OCI-LY3 (cell line): ENCODE results near the gene ADCY5.

Source experiments
- H2AFZ ChIP-seq: fragments of 200-600, 300-600 bp; shearing (Covaris generic); 2 replicates; pipeline ENCODE4 v1.6.0; 2014; ENCODE audit warnings: antibody characterized with exemption, low read depth, low read length
- H3K27ac ChIP-seq: fragments of 200-600, 300-600 bp; sonication (generic); 2 replicates; pipeline ENCODE4 v1.5.1; 2014; ENCODE audit warnings: mild to moderate bottlenecking, low read length, moderate library complexity, mixed read lengths
- H3K27me3 ChIP-seq: fragments of 200-600, 300-600 bp; sonication (generic); 2 replicates; pipeline ENCODE4 v1.6.1; 2014; ENCODE audit warnings: low read depth, low read length, mixed read lengths
- H3K36me3 ChIP-seq: fragments of 200-600, 300-600 bp; sonication (generic); replicated peaks from 2 replicates; pipeline ENCODE3; 2014; ENCODE audit warnings: low read depth, low read length, mixed read lengths
- H3K4me1 ChIP-seq: fragments of 300-600, 200-600 bp; sonication (generic); 2 replicates; pipeline ENCODE4 v1.6.1; 2014; ENCODE audit warnings: low read length, mixed read lengths
- H3K4me2 ChIP-seq: fragments of 200-600, 300-600 bp; sonication (generic); 2 replicates; pipeline ENCODE4 v1.6.1; 2014; ENCODE audit warnings: low read length, mixed read lengths
- H3K4me3 ChIP-seq: fragments of 300-600, 200-600 bp; sonication (generic); 2 replicates; pipeline ENCODE4 v1.5.1; 2014; ENCODE audit warnings: antibody characterized with exemption, mild to moderate bottlenecking, low read length, moderate library complexity
- H3K79me2 ChIP-seq: fragments of 300-600, 200-600 bp; shearing (Covaris generic); 2 replicates; pipeline ENCODE4 v1.6.1; 2014; ENCODE audit warnings: mild to moderate bottlenecking, low read length, mixed read lengths
- H3K9ac ChIP-seq: fragments of 300-600, 200-600 bp; shearing (Covaris generic); 2 replicates; pipeline ENCODE4 v1.6.0; 2014; ENCODE audit warnings: mild to moderate bottlenecking, low read length, moderate library complexity
- H3K9me3 ChIP-seq: fragments of 200-600, 300-600 bp; shearing (Covaris generic); 2 replicates; pipeline ENCODE4 v1.6.1; 2014; ENCODE audit warnings: low read length, mixed read lengths; ENCODE audit not compliant: insufficient read depth
- H4K20me1 ChIP-seq: fragments of 200-600, 300-600 bp; sonication (generic); 2 replicates; pipeline ENCODE4 v1.6.1; 2016; ENCODE audit warnings: low read length, mixed read lengths; ENCODE audit not compliant: insufficient read depth
- EZH2phosphoT487 ChIP-seq: fragments of 200-600 bp; shearing (Covaris generic); IDR thresholded peaks from 2 replicates; pipeline ENCODE4 v1.6.1; 2018; ENCODE audit warnings: antibody characterized with exemption, mixed run types, low read depth
- TF ChIP-seq, protein P1 (sequence below): fragments of 200-600, 300-600 bp; sonication (generic); IDR thresholded peaks from 2 replicates; pipeline ENCODE4 v1.5.1; 2014; ENCODE audit warnings: antibody characterized with exemption, low read length, low read depth

Gene ADCY5

DNA sequence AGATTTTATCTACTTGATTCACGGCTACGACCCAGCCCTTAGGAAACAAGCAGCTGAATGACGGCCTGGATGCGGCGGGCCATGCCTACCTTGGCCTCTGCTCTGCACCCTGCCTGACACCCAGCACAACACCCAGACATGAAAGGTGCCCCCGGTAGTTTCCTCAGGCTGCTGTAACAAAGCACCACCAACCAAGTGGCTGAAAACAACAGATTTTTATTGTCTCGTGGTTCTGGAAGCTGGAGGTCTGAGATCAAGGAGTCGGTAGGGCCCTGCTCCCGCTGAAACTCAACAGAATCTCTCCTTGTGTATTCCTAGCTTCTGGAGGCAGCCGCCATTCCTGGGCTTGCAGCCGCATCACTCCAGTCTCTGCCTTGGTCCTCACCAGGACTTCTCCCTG lies 111.7 kb downstream of the ADCY5 start:
- Histone ChIP-seq H3K4me2 (no peak overlapping the region), H3K9ac (no peak overlapping the region), H3K4me3 (no peak overlapping the region), H3K9me3 (no peaks in the 10 kb centered on the region), H3K79me2 (no peaks in the 10 kb centered on the region), H3K27me3 (peaks cover 4% of the 10 kb centered on the region; the same call in 1 of the 2 replicates), H3K36me3 (no peaks in the 10 kb centered on the region), H3K27ac (no peak overlapping the region), H2AFZ (no peak overlapping the region), H4K20me1 (no peaks in the 10 kb centered on the region), H3K4me1 (no peaks in the 10 kb centered on the region)
- TF ChIP-seq EZH2phosphoT487 = no peak
- TF ChIP-seq, protein P1, sequence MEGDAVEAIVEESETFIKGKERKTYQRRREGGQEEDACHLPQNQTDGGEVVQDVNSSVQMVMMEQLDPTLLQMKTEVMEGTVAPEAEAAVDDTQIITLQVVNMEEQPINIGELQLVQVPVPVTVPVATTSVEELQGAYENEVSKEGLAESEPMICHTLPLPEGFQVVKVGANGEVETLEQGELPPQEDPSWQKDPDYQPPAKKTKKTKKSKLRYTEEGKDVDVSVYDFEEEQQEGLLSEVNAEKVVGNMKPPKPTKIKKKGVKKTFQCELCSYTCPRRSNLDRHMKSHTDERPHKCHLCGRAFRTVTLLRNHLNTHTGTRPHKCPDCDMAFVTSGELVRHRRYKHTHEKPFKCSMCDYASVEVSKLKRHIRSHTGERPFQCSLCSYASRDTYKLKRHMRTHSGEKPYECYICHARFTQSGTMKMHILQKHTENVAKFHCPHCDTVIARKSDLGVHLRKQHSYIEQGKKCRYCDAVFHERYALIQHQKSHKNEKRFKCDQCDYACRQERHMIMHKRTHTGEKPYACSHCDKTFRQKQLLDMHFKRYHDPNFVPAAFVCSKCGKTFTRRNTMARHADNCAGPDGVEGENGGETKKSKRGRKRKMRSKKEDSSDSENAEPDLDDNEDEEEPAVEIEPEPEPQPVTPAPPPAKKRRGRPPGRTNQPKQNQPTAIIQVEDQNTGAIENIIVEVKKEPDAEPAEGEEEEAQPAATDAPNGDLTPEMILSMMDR = no peak

DNA sequence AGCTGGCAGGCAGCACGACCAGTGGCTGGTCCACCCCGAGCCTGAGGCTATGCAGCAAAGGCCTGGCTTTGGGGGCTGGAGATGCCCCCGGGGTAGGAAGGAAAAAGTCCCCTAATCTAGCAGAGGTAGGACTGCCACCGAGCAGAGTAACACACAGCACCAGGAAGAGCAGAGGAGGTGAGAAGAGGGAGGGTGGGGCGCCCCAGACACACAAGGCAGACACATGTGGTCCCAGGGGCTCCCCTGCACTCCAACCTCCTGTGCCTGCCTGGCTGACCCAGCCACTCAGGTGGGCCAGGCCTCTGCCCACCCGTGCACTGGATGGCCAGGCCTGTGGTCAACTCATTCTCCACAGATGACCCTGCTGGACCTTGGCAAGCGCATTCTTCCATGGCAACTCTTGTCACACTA lies 112.4 kb downstream of the ADCY5 start:
- Histone ChIP-seq H3K9me3 (no peaks in the 10 kb centered on the region), H2AFZ (no peak overlapping the region), H3K4me1 (no peaks in the 10 kb centered on the region), H4K20me1 (no peaks in the 10 kb centered on the region), H3K79me2 (no peaks in the 10 kb centered on the region), H3K27ac (no peak overlapping the region), H3K36me3 (no peaks in the 10 kb centered on the region), H3K27me3 (no peaks in the 10 kb centered on the region), H3K4me2 (no peak overlapping the region), H3K9ac (no peak overlapping the region), H3K4me3 (no peak overlapping the region)
- no peak for TF ChIP-seq EZH2phosphoT487
- TF ChIP-seq, protein P1 = no peak

DNA sequence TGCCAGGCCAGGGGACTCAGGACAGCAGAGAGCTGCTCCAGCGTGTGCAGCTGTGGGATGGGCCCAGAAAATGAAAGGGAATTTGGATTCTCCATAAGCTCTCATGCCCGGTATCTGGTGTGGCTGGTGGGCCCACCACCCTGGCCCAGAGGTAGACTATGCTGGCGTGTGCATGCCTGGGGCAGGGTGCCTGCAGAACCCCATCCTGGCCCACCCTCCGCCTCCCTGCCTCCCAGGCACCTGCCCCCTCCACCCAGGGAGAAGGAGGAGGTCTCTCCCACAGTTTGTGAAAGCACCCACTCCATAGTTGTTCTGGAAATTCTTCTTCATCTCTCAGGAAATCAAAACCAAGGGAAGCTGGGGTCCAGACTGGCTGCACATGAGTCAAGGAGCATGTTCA lies 112.9 kb downstream of the ADCY5 start:
- Histone ChIP-seq H2AFZ (no peak overlapping the region), H3K9me3 (no peaks in the 10 kb centered on the region), H3K79me2 (no peaks in the 10 kb centered on the region), H3K9ac (no peak overlapping the region), H3K27me3 (no peaks in the 10 kb centered on the region), H3K4me2 (no peak overlapping the region), H3K4me3 (no peak overlapping the region), H3K4me1 (no peaks in the 10 kb centered on the region), H3K27ac (no peak overlapping the region), H3K36me3 (no peaks in the 10 kb centered on the region), H4K20me1 (no peaks in the 10 kb centered on the region)
- TF ChIP-seq EZH2phosphoT487 = no peak
- TF ChIP-seq, protein P1 = no peak

DNA sequence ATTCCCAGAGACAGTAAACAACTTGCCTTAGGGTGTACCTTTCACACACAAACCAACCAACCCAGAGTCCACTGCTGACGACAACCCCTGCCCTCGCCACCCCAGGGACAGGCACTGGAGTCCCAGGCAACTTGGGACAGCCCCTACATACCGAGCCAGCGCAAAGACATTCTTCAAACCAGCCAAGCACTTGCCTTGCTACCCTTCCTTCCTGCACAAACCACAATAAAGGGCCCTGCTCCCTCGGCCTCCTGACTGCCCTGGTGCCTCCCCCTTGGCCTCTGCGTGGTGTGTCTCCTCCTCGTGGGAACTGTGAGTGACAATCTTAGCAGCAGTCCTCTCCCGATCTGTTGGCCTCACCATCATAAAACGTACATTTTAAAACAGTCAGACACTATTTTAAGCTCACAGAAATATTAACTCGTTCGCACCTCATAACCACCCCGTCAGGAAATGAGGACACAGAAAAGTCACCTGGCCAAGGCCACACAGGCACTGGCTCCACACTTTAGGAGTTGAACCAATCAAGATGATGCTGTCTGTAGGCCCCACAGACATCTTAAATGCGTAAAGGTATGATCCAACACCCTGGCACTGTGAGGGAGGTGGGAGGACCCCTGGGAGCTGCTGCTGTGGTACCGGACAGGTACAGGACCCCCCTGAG lies 113.8 kb downstream of the ADCY5 start:
- Histone ChIP-seq H3K4me2 (no peak overlapping the region), H3K4me3 (no peak overlapping the region), H3K9me3 (no peaks in the 10 kb centered on the region), H4K20me1 (no peaks in the 10 kb centered on the region), H2AFZ (no peak overlapping the region), H3K79me2 (no peaks in the 10 kb centered on the region), H3K4me1 (no peaks in the 10 kb centered on the region), H3K27ac (no peak overlapping the region), H3K9ac (no peak overlapping the region), H3K36me3 (no peaks in the 10 kb centered on the region), H3K27me3 (no peaks in the 10 kb centered on the region)
- TF ChIP-seq, protein P1 = no peak
- TF ChIP-seq EZH2phosphoT487 = no peak
